Kasumi-1 (cell line): ENCODE measurements around the gene VSIG4.
A peak's percentile ranks its signal among the peaks of the same experiment; 100 is the strongest.

Experiments used
- DNase-seq, 2 experiments: peaks; one replicate each; lab custom pipeline; 2025; lab: John Stamatoyannopoulos, UW

VSIG4 gene

GRCh38 chrX:66023385-66024091 lies 16.3 kb downstream of the VSIG4 start:
- peak in 1 of 2 experiments; percentile 49 for DNase-seq

DNA sequence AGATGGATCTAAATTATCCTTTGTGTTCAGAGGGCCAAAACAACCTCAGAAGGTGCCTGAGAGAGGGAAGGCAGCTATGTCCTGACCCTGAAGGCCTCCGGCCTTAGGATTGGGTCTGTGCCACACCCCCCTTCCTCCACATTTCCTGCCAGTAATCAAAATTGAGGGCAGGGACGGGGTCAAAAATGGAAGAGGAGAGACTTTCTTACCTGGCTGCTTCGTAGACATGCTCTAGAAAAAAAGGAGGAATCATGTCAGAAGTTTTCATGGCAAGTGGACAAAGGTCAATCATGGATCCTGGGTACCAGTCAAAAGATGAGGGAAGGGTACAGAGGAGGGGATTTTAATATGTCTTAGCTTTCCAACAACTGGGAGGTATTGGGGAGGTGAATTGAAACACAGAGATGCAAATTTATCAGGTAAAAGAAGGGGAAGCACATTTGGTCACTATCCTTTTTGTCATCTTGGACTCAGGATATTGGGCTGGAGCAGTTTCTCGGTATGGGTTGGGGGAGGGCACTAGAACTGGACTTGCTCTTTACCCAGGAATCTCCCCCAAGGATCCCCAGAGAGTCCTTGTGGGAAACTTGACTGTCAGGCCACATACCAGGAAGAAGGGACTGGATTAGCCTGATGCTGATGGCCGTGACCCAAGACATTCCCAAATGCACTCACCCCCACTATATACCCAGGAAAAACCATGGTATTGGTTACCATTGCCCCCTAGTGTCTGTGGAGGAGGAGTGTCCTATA lies 17.1 kb downstream of the VSIG4 start:
- peak in 1 of 2 experiments; percentile 65 for DNase-seq

GRCh38 chrX:66021765-66022631 lies 17.9 kb downstream of the VSIG4 start:
- DNase-seq, result peak; percentile 43 to 47

- no peak for DNase-seq
Observed at GRCh38 chrX:66021401-66021764, 18.5 kb downstream of the VSIG4 start.

DNA sequence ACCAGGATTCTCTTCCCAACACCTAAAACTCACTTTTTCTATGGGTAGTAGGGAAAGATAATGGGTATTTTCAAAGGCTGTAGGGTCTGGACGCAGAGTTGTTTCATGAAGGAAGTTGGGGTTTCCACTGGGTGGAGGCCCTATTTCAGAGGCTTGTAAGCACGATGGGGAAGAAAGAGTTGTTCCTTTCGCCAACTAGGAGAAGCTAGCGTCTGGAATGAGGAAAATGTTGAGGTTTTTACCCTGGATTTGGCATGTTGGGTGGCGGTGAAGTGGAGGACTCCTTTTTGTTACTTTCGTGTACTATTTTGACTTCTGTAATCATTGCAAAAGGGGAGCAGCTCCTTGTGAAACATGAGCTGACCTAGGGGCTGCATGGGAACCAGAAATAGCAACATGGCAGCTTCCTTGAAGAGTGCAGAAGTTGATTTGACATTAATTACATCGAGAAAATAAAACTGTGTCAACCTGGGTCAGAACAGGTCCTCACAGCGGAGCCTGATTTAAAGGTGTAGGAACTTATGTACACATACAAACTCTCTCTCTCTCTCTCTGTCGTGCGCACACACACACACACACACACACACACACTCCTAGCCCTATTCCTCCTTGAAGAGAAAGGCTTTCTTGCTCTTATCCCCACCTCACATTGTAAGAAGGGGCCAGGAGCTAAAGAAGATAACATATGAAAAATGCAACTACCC lies 19.1 kb downstream of the VSIG4 start:
- peak; percentile 54 to 56 for DNase-seq

GRCh38 chrX:66019974-66020373 lies 19.9 kb downstream of the VSIG4 start:
- DNase-seq, result peak in 1 of 2 experiments; percentile 43

GRCh38 chrX:66019310-66019652 lies 20.6 kb downstream of the VSIG4 start:
- no peak for DNase-seq

- peak; percentile 12 to 36 for DNase-seq
Observed at GRCh38 chrX:66018585-66019309, 21.1 kb downstream of the VSIG4 start.

GRCh38 chrX:66017659-66018170 lies 22.2 kb downstream of the VSIG4 start:
- no peak for DNase-seq

- no peak for DNase-seq
Observed at GRCh38 chrX:66016905-66017658, 22.8 kb downstream of the VSIG4 start.

- DNase-seq, result peak in 1 of 2 experiments; percentile 45
Observed at GRCh38 chrX:66015900-66016689, 23.8 kb downstream of the VSIG4 start.

- DNase-seq, result peak; percentile 90 to 94
Observed at GRCh38 chrX:66015152-66015831, 24.6 kb downstream of the VSIG4 start.

DNA sequence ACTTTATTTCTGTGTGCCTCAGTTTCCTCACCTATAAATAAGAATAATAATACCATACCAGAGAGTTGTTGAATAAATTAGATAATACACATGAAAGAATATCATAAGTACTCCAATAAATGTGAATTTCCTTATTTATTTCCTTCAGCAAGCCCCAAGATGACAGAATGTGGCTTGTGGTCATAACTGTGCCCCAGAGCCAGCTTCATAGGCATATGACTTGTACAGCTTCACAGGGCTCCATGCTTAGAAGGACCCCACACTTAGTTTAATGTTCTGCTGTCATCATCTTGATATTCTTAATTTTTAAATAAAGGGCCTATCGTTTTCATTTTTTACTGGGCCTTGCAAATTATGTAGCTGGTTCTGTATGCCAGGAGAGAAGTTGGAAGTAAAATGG lies 25.3 kb downstream of the VSIG4 start:
- DNase-seq, result peak in 1 of 2 experiments; percentile 48

DNA sequence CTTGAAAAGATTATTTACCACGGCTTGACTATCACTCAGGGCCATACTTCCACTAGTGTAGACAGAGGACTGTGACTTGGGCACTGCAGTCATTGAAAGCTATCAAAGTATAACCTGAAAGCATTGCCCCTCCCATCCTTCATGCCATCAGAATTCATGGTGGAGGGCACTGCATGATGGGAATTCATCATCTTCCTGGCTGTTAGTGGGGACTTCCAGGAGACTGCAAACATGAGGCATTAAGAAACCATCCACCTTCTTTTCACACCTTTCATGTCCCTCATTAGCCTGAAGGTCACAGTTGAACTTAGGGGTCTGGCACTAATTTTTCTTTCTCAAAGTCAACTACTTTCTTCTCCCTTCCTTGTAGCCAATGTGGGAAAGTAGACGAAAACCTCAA lies 25.8 kb downstream of the VSIG4 start:
- no peak for DNase-seq

GRCh38 chrX:66013194-66013816 lies 26.6 kb downstream of the VSIG4 start:
- peak; percentile 78 to 79 for DNase-seq

DNA sequence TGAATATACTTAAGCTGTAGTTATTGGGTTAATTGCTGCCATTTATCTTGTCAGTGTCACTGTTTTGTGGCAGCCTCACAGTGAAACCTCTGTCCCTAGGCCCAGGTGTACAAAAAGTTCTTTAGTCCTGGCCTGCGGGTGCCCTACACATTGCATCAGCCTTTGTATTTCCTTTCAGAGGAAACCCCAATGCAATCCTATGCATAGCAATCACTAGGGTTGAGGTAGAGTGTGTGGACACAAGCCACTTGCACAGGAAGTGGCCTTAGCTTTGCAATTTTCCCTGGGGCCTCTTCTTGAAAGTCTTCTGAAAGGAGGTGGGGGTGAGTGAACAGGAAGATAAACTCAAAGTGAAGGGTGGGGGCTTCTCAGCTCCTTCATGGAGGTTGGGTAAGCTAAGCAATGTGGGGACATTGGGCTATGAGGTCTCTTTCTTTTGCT lies 27.8 kb downstream of the VSIG4 start:
- DNase-seq, result peak; percentile 67 to 85

DNA sequence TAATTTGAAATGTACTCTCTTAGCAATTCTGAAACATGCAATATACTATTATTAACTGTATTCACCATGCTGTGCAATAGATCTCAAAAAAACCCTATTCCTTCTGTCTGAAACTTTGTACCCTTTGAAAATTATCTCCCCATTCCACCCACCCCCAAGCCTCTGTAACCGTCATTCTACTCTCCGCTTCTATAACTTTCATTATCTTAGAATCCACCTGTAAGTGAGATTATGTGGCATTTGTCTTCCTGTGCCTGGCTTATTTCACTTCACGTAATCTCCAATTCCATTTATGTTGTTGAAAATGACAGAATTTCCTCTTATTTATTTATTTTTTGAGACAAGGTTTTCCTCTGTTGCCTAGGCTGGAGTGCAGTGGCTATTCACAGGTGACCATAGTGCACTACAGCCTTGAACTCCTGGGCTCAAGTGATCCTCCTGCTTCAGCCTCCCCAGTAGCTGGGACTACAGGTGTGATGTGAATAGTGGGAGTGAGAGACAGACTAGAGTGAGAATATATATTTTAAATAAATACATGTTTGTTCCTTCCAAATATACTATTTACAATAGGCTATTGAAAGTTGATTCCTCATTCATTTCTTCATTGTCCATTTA lies 30.5 kb downstream of the VSIG4 start:
- no peak for DNase-seq
